ENCODE data around the gene APOBEC3B.

APOBEC3B gene

GRCh38 chr22:38936562-38936961, 45.6 kb upstream of the APOBEC3B start:
- Histone ChIP-seq H3K79me2 (ENCODE audit: insufficient read depth, low read length) (no peaks in the 10 kb centered on the region), H3K4me1 (ENCODE audit: insufficient read depth, low read length, severe bottlenecking) (no peaks in the 10 kb centered on the region), H3K4me2 (ENCODE audit: low read length) (no peak overlapping the region), H2AFZ (ENCODE audit: low read length) (no peak overlapping the region), H3F3A (ENCODE audit: insufficient read depth, low read length) (no peaks in the 10 kb centered on the region), H3K9me3 (ENCODE audit: low read length) (no peaks in the 10 kb centered on the region), H3K9me2 (ENCODE audit: low read depth, low read length) (no peaks in the 10 kb centered on the region), H4K20me1 (ENCODE audit: insufficient read depth, low read length) (no peaks in the 10 kb centered on the region), H3K27me3 (ENCODE audit: insufficient read depth, low read length) (no peaks in the 10 kb centered on the region), H3K36me3 (ENCODE audit: insufficient read depth, low read length) (no peaks in the 10 kb centered on the region), H3K27ac (ENCODE audit: low read depth, low read length, poor library complexity, severe bottlenecking) (no peak overlapping the region), H3K4me3 (ENCODE audit: low read depth, low read length, poor library complexity, severe bottlenecking) (no peak overlapping the region), H3K9ac (ENCODE audit: low read length) (no peak overlapping the region)
- no peak for TF ChIP-seq EZH2 (IDR thresholded peaks at IDR 0.05; ENCODE audit: borderline replicate concordance, low read length)
- no peak for TF ChIP-seq CTCF (IDR thresholded peaks at IDR 0.05; ENCODE audit: low read length)

GRCh38 chr22:38937036-38937435, 45.1 kb upstream of the APOBEC3B start:
- Histone ChIP-seq H3K9me2 (ENCODE audit: low read depth, low read length) (no peaks in the 10 kb centered on the region), H3K4me1 (ENCODE audit: insufficient read depth, low read length, severe bottlenecking) (no peaks in the 10 kb centered on the region), H3K36me3 (ENCODE audit: insufficient read depth, low read length) (no peaks in the 10 kb centered on the region), H4K20me1 (ENCODE audit: insufficient read depth, low read length) (no peaks in the 10 kb centered on the region), H3K4me3 (ENCODE audit: low read depth, low read length, poor library complexity, severe bottlenecking) (no peak overlapping the region), H2AFZ (ENCODE audit: low read length) (no peak overlapping the region), H3K4me2 (ENCODE audit: low read length) (no peak overlapping the region), H3K9me3 (ENCODE audit: low read length) (no peaks in the 10 kb centered on the region), H3K9ac (ENCODE audit: low read length) (no peak overlapping the region), H3F3A (ENCODE audit: insufficient read depth, low read length) (no peaks in the 10 kb centered on the region), H3K27me3 (ENCODE audit: insufficient read depth, low read length) (no peaks in the 10 kb centered on the region), H3K79me2 (ENCODE audit: insufficient read depth, low read length) (no peaks in the 10 kb centered on the region), H3K27ac (ENCODE audit: low read depth, low read length, poor library complexity, severe bottlenecking) (no peak overlapping the region)
- TF ChIP-seq CTCF (IDR thresholded peaks at IDR 0.05; ENCODE audit: low read length) (no peak), EZH2 (IDR thresholded peaks at IDR 0.05; ENCODE audit: borderline replicate concordance, low read length) (no peak)

- H3K9ac ChIP-seq (ENCODE audit: low read length): no peak overlapping the region
- H3K4me1 ChIP-seq (ENCODE audit: insufficient read depth, low read length, severe bottlenecking): no peaks in the 10 kb centered on the region
- TF ChIP-seq CTCF (IDR thresholded peaks at IDR 0.05; ENCODE audit: low read length): no peak
- TF ChIP-seq EZH2 (IDR thresholded peaks at IDR 0.05; ENCODE audit: borderline replicate concordance, low read length): no peak
- H3K9me3 ChIP-seq (ENCODE audit: low read length): no peaks in the 10 kb centered on the region
- H3K36me3 ChIP-seq (ENCODE audit: insufficient read depth, low read length): no peaks in the 10 kb centered on the region
- H3F3A ChIP-seq (ENCODE audit: insufficient read depth, low read length): no peaks in the 10 kb centered on the region
- no peak overlapping the region for H3K4me3 ChIP-seq (ENCODE audit: low read depth, low read length, poor library complexity, severe bottlenecking)
- no peak overlapping the region for H3K27ac ChIP-seq (ENCODE audit: low read depth, low read length, poor library complexity, severe bottlenecking)
- H3K27me3 ChIP-seq (ENCODE audit: insufficient read depth, low read length): no peaks in the 10 kb centered on the region
- no peaks in the 10 kb centered on the region for H3K79me2 ChIP-seq (ENCODE audit: insufficient read depth, low read length)
- no peaks in the 10 kb centered on the region for H3K9me2 ChIP-seq (ENCODE audit: low read depth, low read length)
- no peak overlapping the region for H3K4me2 ChIP-seq (ENCODE audit: low read length)
- no peak overlapping the region for H2AFZ ChIP-seq (ENCODE audit: low read length)
- no peaks in the 10 kb centered on the region for H4K20me1 ChIP-seq (ENCODE audit: insufficient read depth, low read length)
These were observed 44.6 kb upstream of the APOBEC3B start for GRCh38 chr22:38937541-38937940.

All from OCI-LY1 (cell line).